NCI-H1694 (cell line): ENCODE measurements around the gene MGST3.
"Not testable (repeated sequence)": the region's sequence is repeated elsewhere in the genome, so short reads cannot be mapped to it uniquely, and the experiment has no call there.

Experiments used
- DNase-seq: peaks from one replicate; lab custom pipeline; 2025; lab: John Stamatoyannopoulos, UW

MGST3 gene

GRCh38 chr1:165658766-165659580, 27.9 kb downstream of the MGST3 start:
- not testable (repeated sequence) for DNase-seq

- no peak for DNase-seq
Measured at GRCh38 chr1:165659581-165659895, 28.5 kb downstream of the MGST3 start.

GRCh38 chr1:165661703-165662102, 30.7 kb downstream of the MGST3 start:
- DNase-seq = no peak

GRCh38 chr1:165662186-165662585, 31.2 kb downstream of the MGST3 start:
- no peak for DNase-seq

- DNase-seq = no peak
Measured at GRCh38 chr1:165666152-165666825, 35.3 kb downstream of the MGST3 start.

GRCh38 chr1:165668184-165668583, 37.1 kb downstream of the MGST3 start:
- DNase-seq = no peak

GRCh38 chr1:165671526-165671925, 40.5 kb downstream of the MGST3 start:
- DNase-seq = no peak

- no peak for DNase-seq
Measured at GRCh38 chr1:165674599-165674998, 43.6 kb downstream of the MGST3 start.

- DNase-seq = no peak
Measured at GRCh38 chr1:165675794-165676193, 44.8 kb downstream of the MGST3 start.

GRCh38 chr1:165678509-165678908, 47.5 kb downstream of the MGST3 start:
- no peak for DNase-seq

GRCh38 chr1:165679282-165680036, 48.4 kb downstream of the MGST3 start:
- DNase-seq = no peak

GRCh38 chr1:165680303-165680702, 49.3 kb downstream of the MGST3 start:
- no peak for DNase-seq

GRCh38 chr1:165680773-165681172, 49.7 kb downstream of the MGST3 start:
- not testable (repeated sequence) for DNase-seq

GRCh38 chr1:165683848-165684485, 52.9 kb downstream of the MGST3 start:
- no peak for DNase-seq

GRCh38 chr1:165686121-165686970, 55.3 kb downstream of the MGST3 start:
- DNase-seq = no peak

- no peak for DNase-seq
Measured at GRCh38 chr1:165686971-165687433, 56.0 kb downstream of the MGST3 start.

GRCh38 chr1:165688046-165688445, 57.0 kb downstream of the MGST3 start:
- DNase-seq = no peak

GRCh38 chr1:165695031-165695430, 64.0 kb downstream of the MGST3 start:
- DNase-seq = no peak

GRCh38 chr1:165696625-165697100, 65.6 kb downstream of the MGST3 start:
- no peak for DNase-seq

GRCh38 chr1:165697491-165697880, 66.5 kb downstream of the MGST3 start:
- DNase-seq = no peak
